ENCODE results near the gene CST3. TPM values are rescaled to one million over a fixed set of nuclear protein-coding genes. Genes with fewer than 3 reads are reported as not detected.

Gene CST3
- polyA plus RNA-seq, 1 donor (not counting 4 experiments of a cell fraction or from before 2014, with no cell fraction given), result 194 TPM

DNA sequence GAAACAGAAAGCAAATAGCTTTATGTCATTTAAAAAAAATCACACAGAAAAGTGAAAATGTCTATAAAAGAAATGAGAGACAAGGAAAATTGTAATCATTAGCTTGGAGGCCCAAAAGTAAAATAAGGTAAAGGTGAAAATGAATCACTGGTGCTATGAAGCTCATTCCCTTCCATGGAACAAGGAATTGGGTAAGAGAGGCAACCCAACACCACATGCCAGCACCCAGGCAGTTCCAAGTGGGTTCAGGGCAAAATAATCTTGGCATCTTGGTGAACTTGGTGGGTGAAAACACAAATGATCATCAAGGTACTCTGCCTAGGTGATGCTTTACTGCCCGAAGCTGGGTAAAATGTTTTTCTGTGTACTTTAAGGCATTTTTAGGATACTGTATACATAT lies 34.4 kb upstream of the CST3 start:
- no peaks in the 10 kb centered on the region for H3K4me1 ChIP-seq (ENCODE audit: control insufficient read depth, extremely low read depth, insufficient read depth, low read length)
- no peak overlapping the region for H3K9ac ChIP-seq (ENCODE audit: control insufficient read depth, extremely low read depth, insufficient read depth, low read length)
- no peaks in the 10 kb centered on the region for H3K36me3 ChIP-seq (ENCODE audit: control insufficient read depth in 2 of 2, extremely low read depth in 1 of 2, insufficient read depth in 2 of 2, low read length in 2 of 2)
- H3K9me3 ChIP-seq (ENCODE audit: control insufficient read depth, low read depth, low read length), result no peaks in the 10 kb centered on the region
- H4K20me1 ChIP-seq (ENCODE audit: control insufficient read depth, extremely low read depth, insufficient read depth, low read length), result no peaks in the 10 kb centered on the region
- H3K4me3 ChIP-seq (ENCODE audit: control insufficient read depth in 2 of 3, extremely low read depth in 1 of 3, insufficient read depth in 2 of 3, low read depth in 1 of 3, low read length in 3 of 3), result no peak overlapping the region
- FAIRE-seq, result no peak
- H2AFZ ChIP-seq (ENCODE audit: control insufficient read depth, low read length), result no peak overlapping the region
- H3K4me2 ChIP-seq (ENCODE audit: control insufficient read depth, extremely low read depth, insufficient read depth, low read depth, low read length), result no peak overlapping the region
- no peaks in the 10 kb centered on the region for H3K27me3 ChIP-seq (ENCODE audit: control insufficient read depth, extremely low read depth, insufficient read depth, low read length)
- TF ChIP-seq, protein P1, sequence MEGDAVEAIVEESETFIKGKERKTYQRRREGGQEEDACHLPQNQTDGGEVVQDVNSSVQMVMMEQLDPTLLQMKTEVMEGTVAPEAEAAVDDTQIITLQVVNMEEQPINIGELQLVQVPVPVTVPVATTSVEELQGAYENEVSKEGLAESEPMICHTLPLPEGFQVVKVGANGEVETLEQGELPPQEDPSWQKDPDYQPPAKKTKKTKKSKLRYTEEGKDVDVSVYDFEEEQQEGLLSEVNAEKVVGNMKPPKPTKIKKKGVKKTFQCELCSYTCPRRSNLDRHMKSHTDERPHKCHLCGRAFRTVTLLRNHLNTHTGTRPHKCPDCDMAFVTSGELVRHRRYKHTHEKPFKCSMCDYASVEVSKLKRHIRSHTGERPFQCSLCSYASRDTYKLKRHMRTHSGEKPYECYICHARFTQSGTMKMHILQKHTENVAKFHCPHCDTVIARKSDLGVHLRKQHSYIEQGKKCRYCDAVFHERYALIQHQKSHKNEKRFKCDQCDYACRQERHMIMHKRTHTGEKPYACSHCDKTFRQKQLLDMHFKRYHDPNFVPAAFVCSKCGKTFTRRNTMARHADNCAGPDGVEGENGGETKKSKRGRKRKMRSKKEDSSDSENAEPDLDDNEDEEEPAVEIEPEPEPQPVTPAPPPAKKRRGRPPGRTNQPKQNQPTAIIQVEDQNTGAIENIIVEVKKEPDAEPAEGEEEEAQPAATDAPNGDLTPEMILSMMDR (optimal IDR thresholded peaks at IDR 0.05 in 1 of 3, IDR thresholded peaks at IDR 0.05 in 1 of 3, conservative IDR thresholded peaks at IDR 0.05 in 1 of 3; ENCODE audit: extremely low read depth in 1 of 3, insufficient read depth in 2 of 3, low read length in 3 of 3), result no peak
- TF ChIP-seq EZH2 (IDR thresholded peaks at IDR 0.05; ENCODE audit: low read length), result no peak
- H3K79me2 ChIP-seq (ENCODE audit: control insufficient read depth, insufficient read depth, low read length), result no peaks in the 10 kb centered on the region
- DNase-seq (ENCODE audit: low read depth, low spot score), result no peak
- dilution Hi-C loops (cut with MboI; ENCODE audit: extremely low pct_ligation_motif_present, low sequenced_read_pairs), result no loop called here
- H3K27ac ChIP-seq (ENCODE audit: control insufficient read depth, insufficient read depth, low read length), result no peak overlapping the region
- no peaks in the 10 kb centered on the region for H3K9me1 ChIP-seq (ENCODE audit: control insufficient read depth, extremely low read depth, insufficient read depth, low read length)

DNA sequence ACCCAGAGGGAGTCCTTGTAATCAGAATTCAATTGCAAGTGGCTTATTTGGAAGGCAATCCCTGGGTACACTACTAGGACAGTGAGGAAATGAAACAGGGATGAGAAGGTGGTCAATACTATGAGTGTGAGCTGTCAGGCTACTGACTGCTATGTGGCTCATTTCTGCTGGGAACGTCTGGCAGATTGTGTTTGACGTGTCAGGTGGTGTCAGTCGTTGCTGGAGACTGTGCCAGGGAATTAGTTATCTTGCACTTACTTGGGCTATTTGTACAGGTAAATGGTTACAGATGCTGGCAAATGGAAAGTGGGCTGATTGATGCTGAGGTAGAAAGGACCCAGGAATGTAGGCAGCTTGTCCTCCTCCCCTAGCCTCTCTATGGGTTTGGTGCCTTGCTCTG lies 33.7 kb upstream of the CST3 start:
- Histone ChIP-seq H4K20me1 (ENCODE audit: control insufficient read depth, extremely low read depth, insufficient read depth, low read length) (no peaks in the 10 kb centered on the region), H2AFZ (ENCODE audit: control insufficient read depth, low read length) (no peak overlapping the region), H3K9me1 (ENCODE audit: control insufficient read depth, extremely low read depth, insufficient read depth, low read length) (no peaks in the 10 kb centered on the region), H3K4me3 (ENCODE audit: control insufficient read depth in 2 of 3, extremely low read depth in 1 of 3, insufficient read depth in 2 of 3, low read depth in 1 of 3, low read length in 3 of 3) (no peak overlapping the region), H3K9me3 (ENCODE audit: control insufficient read depth, low read depth, low read length) (no peaks in the 10 kb centered on the region), H3K27ac (ENCODE audit: control insufficient read depth, insufficient read depth, low read length) (no peak overlapping the region), H3K9ac (ENCODE audit: control insufficient read depth, extremely low read depth, insufficient read depth, low read length) (no peak overlapping the region), H3K4me1 (ENCODE audit: control insufficient read depth, extremely low read depth, insufficient read depth, low read length) (no peaks in the 10 kb centered on the region), H3K27me3 (ENCODE audit: control insufficient read depth, extremely low read depth, insufficient read depth, low read length) (no peaks in the 10 kb centered on the region), H3K79me2 (ENCODE audit: control insufficient read depth, insufficient read depth, low read length) (no peaks in the 10 kb centered on the region), H3K36me3 (ENCODE audit: control insufficient read depth in 2 of 2, extremely low read depth in 1 of 2, insufficient read depth in 2 of 2, low read length in 2 of 2) (no peaks in the 10 kb centered on the region), H3K4me2 (ENCODE audit: control insufficient read depth, extremely low read depth, insufficient read depth, low read depth, low read length) (no peak overlapping the region)
- TF ChIP-seq, protein P1 (optimal IDR thresholded peaks at IDR 0.05 in 1 of 3, IDR thresholded peaks at IDR 0.05 in 1 of 3, conservative IDR thresholded peaks at IDR 0.05 in 1 of 3; ENCODE audit: extremely low read depth in 1 of 3, insufficient read depth in 2 of 3, low read length in 3 of 3), result no peak
- no peak for TF ChIP-seq EZH2 (IDR thresholded peaks at IDR 0.05; ENCODE audit: low read length)
- no peak for FAIRE-seq
- no peak for DNase-seq (ENCODE audit: low read depth, low spot score)
- dilution Hi-C loops (cut with MboI; ENCODE audit: extremely low pct_ligation_motif_present, low sequenced_read_pairs), result no loop called here
